Nephron (organoid): ENCODE results near the gene TSPO2.

ENCODE experiments used
- H3K27ac Mint-ChIP-seq, 3 experiments: 2 replicates each; pipeline ENCODE4 v1.8.0; 2020; ENCODE audit warnings: mixed read lengths in 3 of 3, mild to moderate bottlenecking in 2 of 3, moderate library complexity in 1 of 3
- H3K27me3 Mint-ChIP-seq: 2 replicates; pipeline ENCODE4 v1.8.0; 2021; ENCODE audit warnings: low read depth, mild to moderate bottlenecking, moderate library complexity, mixed read lengths
- H3K36me3 Mint-ChIP-seq: 2 replicates; pipeline ENCODE4 v1.8.0; 2020; ENCODE audit warnings: low read depth, mixed read lengths
- H3K4me1 Mint-ChIP-seq: 2 replicates; pipeline ENCODE4 v1.8.0; 2020; ENCODE audit warnings: mixed read lengths
- H3K4me3 Mint-ChIP-seq, 3 experiments: 2 replicates each; pipeline ENCODE4 v1.8.0; 2020; ENCODE audit warnings: mild to moderate bottlenecking in 3 of 3, mixed read lengths in 3 of 3, moderate library complexity in 2 of 3
- H3K9me3 Mint-ChIP-seq: 2 replicates; pipeline ENCODE4 v1.8.0; 2020; ENCODE audit warnings: mixed read lengths
- CTCF ChIP-seq, 3 experiments: fragments of 200-600 bp; sonication (generic); IDR thresholded peaks; one replicate each; pipeline ENCODE4 v1.5.0; 2021; ENCODE audit warnings: antibody characterized with exemption in 3 of 3; ENCODE audit not compliant: unreplicated experiment in 3 of 3

TSPO2 gene

GRCh38 chr6:41047745-41048732 lies 5.8 kb downstream of the TSPO2 start:
- no peak for TF ChIP-seq CTCF (IDR thresholded peaks at IDR 0.05; ENCODE audit: unreplicated experiment in 3 of 3)
- Mint-ChIP-seq H3K4me3 (no peak overlapping the region), H3K9me3 (no peaks in the 10 kb centered on the region), H3K36me3 (no peaks in the 10 kb centered on the region), H3K27me3 (peaks cover 10% of the 10 kb centered on the region), H3K4me1 (peaks cover 70% of the 10 kb centered on the region), H3K27ac (peak overlapping the region; percentile 57 to 73 (median 71))

GRCh38 chr6:41049521-41049920 lies 7.3 kb downstream of the TSPO2 start:
- TF ChIP-seq CTCF (IDR thresholded peaks at IDR 0.05; ENCODE audit: unreplicated experiment in 3 of 3), result no peak
- Mint-ChIP-seq H3K27me3 (peaks cover 13% of the 10 kb centered on the region), H3K4me3 (peak overlapping the region in 1 of 3 experiments; percentile 32), H3K27ac (peak overlapping the region; percentile 73 to 80 (median 74)), H3K36me3 (no peaks in the 10 kb centered on the region), H3K4me1 (peaks cover 78% of the 10 kb centered on the region), H3K9me3 (no peaks in the 10 kb centered on the region)

- Mint-ChIP-seq H3K4me3 (peak overlapping the region in 2 of 3 experiments; percentile 19 to 32), H3K27ac (peak overlapping the region; percentile 73 to 80 (median 74)), H3K4me1 (peaks cover 82% of the 10 kb centered on the region), H3K9me3 (no peaks in the 10 kb centered on the region), H3K27me3 (peaks cover 13% of the 10 kb centered on the region), H3K36me3 (no peaks in the 10 kb centered on the region)
- TF ChIP-seq CTCF (IDR thresholded peaks at IDR 0.05; ENCODE audit: unreplicated experiment in 3 of 3), result no peak
These were observed 7.7 kb downstream of the TSPO2 start for GRCh38 chr6:41049955-41050354.

GRCh38 chr6:41050536-41050935 lies 8.3 kb downstream of the TSPO2 start:
- H3K9me3 Mint-ChIP-seq, result no peaks in the 10 kb centered on the region
- H3K36me3 Mint-ChIP-seq, result no peaks in the 10 kb centered on the region
- H3K27ac Mint-ChIP-seq, result peak overlapping the region in 1 of 3 experiments; percentile 24
- H3K27me3 Mint-ChIP-seq, result peaks cover 13% of the 10 kb centered on the region
- H3K4me3 Mint-ChIP-seq, result no peak overlapping the region
- TF ChIP-seq CTCF (IDR thresholded peaks at IDR 0.05; ENCODE audit: unreplicated experiment in 3 of 3), result no peak
- peaks cover 84% of the 10 kb centered on the region for H3K4me1 Mint-ChIP-seq

- peaks cover 82% of the 10 kb centered on the region for H3K4me1 Mint-ChIP-seq
- no peak for TF ChIP-seq CTCF (IDR thresholded peaks at IDR 0.05; ENCODE audit: unreplicated experiment in 3 of 3)
- peak overlapping the region in 1 of 3 experiments; percentile 39 for H3K27ac Mint-ChIP-seq
These were observed 9.6 kb downstream of the TSPO2 start for GRCh38 chr6:41051873-41052272.

More at GRCh38 chr6:41051873-41052272, 9.6 kb downstream of the TSPO2 start:
- Mint-ChIP-seq H3K36me3 (no peaks in the 10 kb centered on the region), H3K27me3 (peaks cover 12% of the 10 kb centered on the region), H3K4me3 (peak overlapping the region in 1 of 3 experiments; percentile 1), H3K9me3 (no peaks in the 10 kb centered on the region)
